Activated CD8-positive, alpha-beta T cell treated with anti-CD3 and anti-CD28 coated beads, Interleukin-2, amount 10 ng/mL, durations not matched to agents 7 days and 5 days (primary cell): Measurements from ENCODE around the gene CAPN12. TPM values are rescaled to one million over a fixed set of nuclear protein-coding genes. Genes with fewer than 3 reads are reported as not detected.
"Not testable (repeated sequence)": the region's sequence is repeated elsewhere in the genome, so short reads cannot be mapped to it uniquely, and the experiment has no call there.

Experiments
- ATAC-seq: fragments of 150-1000 bp; cut with Tn5 transposase; one replicate; pipeline ENCODE4 v1.10.0; 2021; ENCODE audit warnings: moderate library complexity
- CTCF ChIA-PET: fragments of 350-600 bp; sonication (Branson Sonifier 250); formaldehyde crosslinking; loops from one replicate; lab custom pipeline; 2021; ENCODE audit warnings: antibody characterized with exemption; lab: Charles Lee
- POLR2A ChIA-PET: fragments of 350-600 bp; sonication (Branson Sonifier 250); formaldehyde crosslinking; loops from one replicate; lab custom pipeline; 2021; ENCODE audit warnings: antibody characterized with exemption; lab: Charles Lee
- DNase-seq: peaks from one replicate; pipeline ENCODE4 v3.0.0-alpha.2; 2020
- H3K27ac Mint-ChIP-seq: one replicate; pipeline ENCODE4 v1.8.0; 2021; ENCODE audit warnings: mild to moderate bottlenecking, mixed read lengths
- H3K27me3 Mint-ChIP-seq: one replicate; pipeline ENCODE4 v1.8.0; 2021; ENCODE audit warnings: low read depth, mixed read lengths
- H3K36me3 Mint-ChIP-seq: one replicate; pipeline ENCODE4 v1.8.0; 2021; ENCODE audit warnings: low read depth, mixed read lengths
- H3K4me1 Mint-ChIP-seq: one replicate; pipeline ENCODE4 v1.8.0; 2021; ENCODE audit warnings: low read depth, mixed read lengths
- H3K4me3 Mint-ChIP-seq: one replicate; pipeline ENCODE4 v1.8.0; 2021; ENCODE audit warnings: mild to moderate bottlenecking, mixed read lengths
- H3K9me3 Mint-ChIP-seq: one replicate; pipeline ENCODE4 v1.8.0; 2022; ENCODE audit warnings: mixed read lengths; ENCODE audit not compliant: insufficient read depth
- total RNA-seq, 2 experiments: library from RNA; stranded (reverse); gene quantifications; one replicate each; pipeline ENCODE4 v1.2.3, GENCODE V29; 2021

CAPN12 gene
- total RNA-seq, 2 experiments from 2014 or later: 12.2 to 16.2 TPM

DNA sequence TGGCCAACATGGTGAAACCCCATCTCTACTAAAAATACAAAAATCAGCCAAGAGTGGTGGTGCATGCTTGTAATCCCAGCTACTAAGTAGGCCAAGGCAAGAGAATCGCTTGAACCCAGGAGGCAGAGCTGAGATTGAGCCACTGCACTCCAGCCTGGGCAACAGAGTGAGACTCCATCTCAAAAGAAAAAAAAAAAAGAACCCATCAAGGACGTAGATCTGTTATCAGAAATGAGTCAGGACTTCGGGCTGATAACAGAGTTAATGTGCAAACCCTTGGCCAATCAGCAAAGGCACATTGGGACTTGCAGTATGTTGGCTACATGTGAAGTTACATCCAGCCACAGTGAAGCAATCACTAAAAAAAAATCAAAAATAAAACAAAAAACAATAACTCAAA lies 40.0 kb upstream of the CAPN12 start:
- Mint-ChIP-seq H3K27me3 (peaks cover 12% of the 10 kb centered on the region), H3K4me1 (no peaks in the 10 kb centered on the region), H3K4me3 (no peak overlapping the region), H3K27ac (no peak overlapping the region), H3K36me3 (no peaks in the 10 kb centered on the region), H3K9me3 (no peaks in the 10 kb centered on the region)
- ATAC-seq (no peak), DNase-seq (no peak)
- ChIA-PET POLR2A (interaction anchor here (0.6 kb wide), 1 partner anchor 52 kb away, joined by 3 read pairs; no protein-coding TSS in a partner anchor), CTCF (interaction anchor here (0.7 kb wide), 1 partner anchor 15 kb away, joined by 3 read pairs; no protein-coding TSS in a partner anchor)

DNA sequence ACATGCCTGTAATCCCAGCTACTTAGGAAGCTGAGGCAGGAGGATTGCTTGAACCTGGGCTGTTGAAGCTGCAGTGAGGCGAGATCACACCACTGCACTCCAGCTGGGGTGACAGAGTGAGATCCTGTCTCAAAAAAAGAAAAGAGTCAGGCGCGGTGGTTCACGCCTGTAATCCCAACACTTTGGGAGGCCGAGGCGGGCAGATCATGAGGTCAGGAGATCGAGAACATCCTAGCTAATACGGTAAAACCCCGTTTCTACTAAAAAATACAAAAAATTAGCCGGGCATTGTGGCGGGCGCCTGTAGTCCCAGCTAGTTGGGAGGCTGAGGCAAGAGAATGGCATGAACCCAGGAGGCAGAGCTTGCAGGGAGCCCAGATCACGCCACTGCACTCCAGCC lies 37.9 kb upstream of the CAPN12 start:
- peaks cover 17% of the 10 kb centered on the region for H3K27me3 Mint-ChIP-seq
- H3K4me1 Mint-ChIP-seq, H3K27ac Mint-ChIP-seq, DNase-seq, ATAC-seq, H3K9me3 Mint-ChIP-seq, H3K36me3 Mint-ChIP-seq, H3K4me3 Mint-ChIP-seq, POLR2A ChIA-PET, CTCF ChIA-PET: not testable (repeated sequence)

DNA sequence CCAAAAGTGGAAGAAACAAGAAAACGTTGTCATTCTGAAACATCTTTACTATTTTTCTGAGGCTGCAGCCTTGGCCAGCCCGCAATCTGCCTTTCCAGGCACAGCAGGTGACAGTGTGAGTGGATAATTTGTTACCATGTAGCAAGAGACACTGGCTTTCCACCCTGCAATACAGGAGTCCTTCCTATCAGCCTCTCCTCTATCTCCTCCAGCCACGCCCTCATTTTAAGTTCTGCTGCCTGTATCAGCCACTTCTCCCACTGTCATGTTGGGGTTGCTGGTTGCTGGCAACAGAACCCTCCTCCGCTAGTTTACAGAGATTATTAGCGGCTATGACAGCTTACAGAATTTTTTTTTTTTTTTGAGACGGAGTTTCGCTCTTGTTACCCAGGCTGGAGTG lies 36.8 kb upstream of the CAPN12 start:
- ATAC-seq (no peak), DNase-seq (no peak)
- Mint-ChIP-seq H3K9me3 (no peaks in the 10 kb centered on the region), H3K27me3 (peaks cover 17% of the 10 kb centered on the region), H3K4me3 (no peak overlapping the region), H3K4me1 (no peaks in the 10 kb centered on the region), H3K36me3 (no peaks in the 10 kb centered on the region), H3K27ac (no peak overlapping the region)
- ChIA-PET CTCF (no interaction called here), POLR2A (no interaction called here)

DNA sequence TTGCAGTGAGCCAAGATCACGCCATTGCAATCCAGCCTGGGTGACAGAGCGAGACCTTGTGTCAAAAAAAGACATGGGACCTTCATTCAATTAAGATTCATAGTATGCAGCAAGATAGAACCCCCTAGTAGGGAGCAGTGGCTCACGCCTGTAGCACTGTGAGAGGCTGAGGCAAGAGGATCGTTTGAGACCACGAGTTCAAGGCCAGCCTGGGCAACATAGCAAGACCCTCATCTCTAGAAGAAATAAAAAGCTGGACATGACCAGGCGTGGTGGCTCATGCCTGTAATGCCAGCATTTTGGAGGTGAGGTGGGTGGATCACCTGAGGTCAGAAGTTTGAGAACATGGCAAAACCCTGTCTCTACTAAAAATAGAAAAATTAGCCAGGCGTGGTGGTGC lies 36.2 kb upstream of the CAPN12 start:
- Mint-ChIP-seq H3K36me3 (no peaks in the 10 kb centered on the region), H3K4me1 (peaks cover 2% of the 10 kb centered on the region), H3K27ac (no peak overlapping the region), H3K4me3 (no peak overlapping the region), H3K9me3 (no peaks in the 10 kb centered on the region), H3K27me3 (peaks cover 17% of the 10 kb centered on the region)
- ATAC-seq (no peak), DNase-seq (no peak)
- ChIA-PET POLR2A (no interaction called here), CTCF (no interaction called here)

DNA sequence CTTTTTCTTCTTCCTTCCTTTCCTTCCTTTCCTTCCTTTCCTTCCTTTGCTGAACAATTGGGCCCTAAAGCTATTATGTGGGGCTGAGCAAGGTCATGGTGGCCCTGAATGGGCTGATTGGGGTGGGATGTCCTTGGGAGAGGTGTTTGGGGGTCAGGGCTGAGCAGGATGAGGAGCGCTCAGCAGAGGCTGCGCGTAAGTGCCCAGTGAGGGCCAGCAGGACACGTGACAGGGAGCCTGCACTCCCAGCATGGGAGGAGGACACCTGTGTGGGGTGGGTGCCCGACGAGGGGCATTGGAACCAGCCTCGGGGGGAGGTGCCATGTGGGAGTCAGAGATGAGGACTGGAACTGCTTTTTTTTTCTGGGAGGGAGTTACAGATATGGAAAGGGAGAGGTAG lies 34.5 kb upstream of the CAPN12 start:
- no peak for DNase-seq
- CTCF ChIA-PET: no interaction called here
- peaks cover 17% of the 10 kb centered on the region for H3K27me3 Mint-ChIP-seq
- H3K27ac Mint-ChIP-seq: no peak overlapping the region
- POLR2A ChIA-PET: no interaction called here
- H3K36me3 Mint-ChIP-seq: no peaks in the 10 kb centered on the region
- ATAC-seq: no peak
- no peaks in the 10 kb centered on the region for H3K9me3 Mint-ChIP-seq
- no peak overlapping the region for H3K4me3 Mint-ChIP-seq
- peaks cover 5% of the 10 kb centered on the region for H3K4me1 Mint-ChIP-seq

DNA sequence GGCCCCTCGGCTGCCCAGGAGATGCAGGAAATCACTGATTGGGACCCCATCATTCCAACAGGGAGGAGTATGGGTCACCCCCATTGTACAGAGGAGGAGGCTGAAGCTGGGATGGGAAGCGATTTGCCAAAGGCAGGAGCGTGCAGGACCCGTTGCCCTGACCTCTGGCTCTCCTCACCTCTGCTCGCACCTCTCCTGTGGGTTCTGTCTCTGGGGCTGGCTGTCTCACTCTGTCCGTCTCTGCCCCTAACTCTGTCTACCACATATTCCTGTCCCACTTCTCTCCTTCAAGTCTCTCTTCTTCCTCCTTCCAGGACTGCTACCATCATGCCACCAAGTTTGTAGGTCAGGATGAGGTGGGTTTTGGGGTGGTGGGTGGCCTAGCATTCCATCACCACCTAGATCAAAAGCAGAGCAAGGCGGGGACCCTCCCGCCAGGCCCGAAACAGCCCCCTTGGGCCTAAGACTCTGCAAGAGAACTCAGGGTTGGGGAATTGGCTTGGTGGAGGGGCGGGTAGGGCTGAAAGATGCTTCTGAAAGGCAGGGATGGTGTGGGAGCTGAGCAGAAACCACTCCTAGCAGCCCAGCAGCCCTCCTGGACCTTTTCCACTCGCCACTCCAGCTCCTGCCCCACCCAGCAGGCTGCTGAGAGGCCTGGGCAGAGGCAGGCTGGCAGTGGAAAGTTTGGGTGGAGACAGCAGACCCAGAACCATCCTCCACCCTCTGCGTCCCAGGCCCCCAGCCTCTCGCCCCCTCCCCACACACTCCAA lies 30.1 kb upstream of the CAPN12 start:
- DNase-seq (no peak), ATAC-seq (no peak)
- ChIA-PET CTCF (interaction anchor here (0.6 to 0.8 kb wide), 2 partner anchors 18 to 113 kb away, joined by 3 read pairs; no protein-coding TSS in a partner anchor), POLR2A (no interaction called here)
- Mint-ChIP-seq H3K4me1 (peaks cover 10% of the 10 kb centered on the region), H3K4me3 (no peak overlapping the region), H3K36me3 (no peaks in the 10 kb centered on the region), H3K27me3 (peaks cover 5% of the 10 kb centered on the region), H3K27ac (no peak overlapping the region), H3K9me3 (no peaks in the 10 kb centered on the region)

DNA sequence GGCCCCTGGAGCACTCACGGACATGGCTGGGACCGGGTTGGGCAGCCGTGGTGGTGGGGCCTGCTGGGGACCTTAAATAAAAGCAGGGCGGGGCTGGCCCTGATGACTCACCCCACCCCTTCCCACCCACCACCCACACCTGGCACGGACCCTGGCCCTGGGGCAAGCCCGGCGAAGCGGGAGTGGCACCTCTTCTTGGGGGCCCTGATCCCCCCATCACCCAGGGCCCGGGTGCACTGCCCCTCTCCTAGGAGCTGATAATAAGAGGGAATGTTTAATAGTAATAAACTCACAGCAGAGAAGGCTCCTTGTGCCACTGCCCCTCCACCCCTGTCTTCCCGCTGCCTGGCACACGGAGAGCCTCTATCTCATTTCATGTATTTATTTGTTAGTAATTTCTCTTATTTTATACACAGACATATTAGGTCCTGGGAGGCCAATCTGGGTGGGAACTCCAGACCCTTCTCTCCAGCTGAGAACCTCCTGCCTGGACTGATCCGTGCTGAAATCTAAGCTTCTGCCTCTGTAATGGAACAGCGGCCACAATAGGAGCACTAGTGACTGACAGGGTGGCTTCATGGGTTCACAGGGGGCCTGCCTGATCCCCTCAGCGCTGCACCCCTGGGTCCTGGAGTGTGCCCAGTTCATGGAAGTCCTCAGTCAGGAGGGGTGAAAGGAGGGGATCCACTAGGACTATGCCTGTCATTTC lies 29.3 kb upstream of the CAPN12 start, which contains the start of gene LGALS7:
LGALS7 (minus strand) TSS at position 49 of the 709 bp plus-strand sequence; CDS start at position 24, 25 bp downstream.
- Mint-ChIP-seq H3K27me3 (peaks cover 1% of the 10 kb centered on the region), H3K36me3 (no peaks in the 10 kb centered on the region), H3K27ac (no peak within 1 kb of the TSS), H3K4me1 (peaks cover 14% of the 10 kb centered on the region), H3K4me3 (no peak within 1 kb of the TSS), H3K9me3 (no peaks in the 10 kb centered on the region)
- no peak for ATAC-seq
- ChIA-PET CTCF (no interaction called here), POLR2A (no interaction called here)
- no peak for DNase-seq

DNA sequence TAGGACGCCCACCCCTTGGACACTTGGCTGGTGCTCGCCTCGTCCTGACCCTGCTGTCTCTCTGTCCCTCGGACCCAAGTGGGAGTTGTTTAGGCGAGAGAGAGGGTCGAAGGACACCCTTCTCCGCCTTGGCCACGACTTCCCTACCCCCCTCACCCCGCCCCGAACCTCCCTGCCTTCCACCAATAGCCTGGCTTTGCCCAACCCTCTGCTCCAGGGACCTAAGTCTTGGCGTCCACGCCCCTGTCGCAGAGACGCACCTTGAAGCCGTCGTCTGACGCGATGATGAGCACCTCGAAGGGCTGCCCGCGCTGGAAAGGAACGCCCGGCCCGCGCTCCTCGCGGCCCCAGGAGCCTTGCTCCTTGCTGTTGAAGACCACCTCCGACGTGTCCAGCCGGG lies 27.3 kb upstream of the CAPN12 start:
- POLR2A ChIA-PET, H3K27me3 Mint-ChIP-seq, H3K4me3 Mint-ChIP-seq, ATAC-seq, H3K9me3 Mint-ChIP-seq, H3K36me3 Mint-ChIP-seq, H3K27ac Mint-ChIP-seq, DNase-seq, CTCF ChIA-PET: not testable (repeated sequence)
- peaks cover 14% of the 10 kb centered on the region for H3K4me1 Mint-ChIP-seq

DNA sequence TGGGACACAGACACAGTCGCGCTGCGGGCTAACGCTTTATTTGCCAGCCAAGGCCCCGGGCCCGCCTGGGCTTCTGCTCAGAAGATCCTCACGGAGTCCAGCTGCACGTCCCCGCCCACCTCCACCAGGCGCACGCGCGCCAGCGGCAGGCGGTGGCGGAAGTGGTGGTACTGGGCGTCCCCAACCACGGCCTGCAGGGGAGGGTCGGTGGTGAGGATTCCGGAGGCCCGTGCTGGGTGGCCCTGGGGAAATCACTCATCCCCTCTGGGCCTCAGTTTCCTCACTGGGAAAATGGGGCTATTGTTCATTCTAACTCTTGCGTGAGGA lies 26.6 kb upstream of the CAPN12 start:
- CTCF ChIA-PET, H3K36me3 Mint-ChIP-seq, DNase-seq, H3K27me3 Mint-ChIP-seq, H3K4me3 Mint-ChIP-seq, POLR2A ChIA-PET, H3K27ac Mint-ChIP-seq, H3K9me3 Mint-ChIP-seq: not testable (repeated sequence)
- ATAC-seq: peak; percentile 87
- peaks cover 14% of the 10 kb centered on the region for H3K4me1 Mint-ChIP-seq

DNA sequence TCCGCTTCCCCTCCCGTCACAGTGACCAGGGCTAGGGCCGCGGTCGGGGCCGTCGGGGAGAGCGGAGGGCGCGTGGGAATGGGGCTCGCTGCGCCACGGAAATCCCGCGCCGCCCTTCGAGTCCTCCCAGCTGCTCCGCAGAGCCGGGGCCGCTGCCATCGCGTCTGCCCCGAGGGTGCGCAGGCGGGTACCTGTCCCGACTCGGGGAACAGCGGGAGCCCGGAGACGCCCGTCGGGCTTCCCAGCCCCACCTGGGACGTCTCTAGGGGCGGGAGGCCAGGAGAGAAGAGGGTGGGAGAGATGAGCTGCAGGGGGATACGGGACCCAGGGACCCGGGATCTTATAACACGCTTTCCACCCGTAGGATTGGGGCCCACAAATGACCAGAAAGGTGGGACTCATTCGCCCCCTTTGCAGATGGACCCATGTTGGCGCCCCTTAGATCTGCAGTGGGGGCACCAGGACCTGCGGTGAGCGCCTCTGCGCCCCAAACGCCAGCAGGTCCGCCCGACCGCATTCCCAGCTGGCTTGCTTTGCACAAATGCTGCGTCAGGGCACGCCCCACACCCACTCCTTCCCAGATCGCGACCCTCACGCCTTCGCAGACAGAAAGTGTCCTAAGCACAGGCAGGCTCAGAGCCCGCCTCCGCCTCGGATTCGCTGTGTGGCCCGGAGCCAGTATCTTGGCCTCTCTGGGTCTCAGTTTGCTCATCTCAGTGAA lies 26.1 kb upstream of the CAPN12 start:
- H3K27me3 Mint-ChIP-seq, H3K27ac Mint-ChIP-seq, DNase-seq, H3K9me3 Mint-ChIP-seq, H3K4me3 Mint-ChIP-seq, H3K36me3 Mint-ChIP-seq: not testable (repeated sequence)
- ChIA-PET POLR2A (interaction anchor here (1.0 to 1.6 kb wide), 3 partner anchors 12 to 35 kb away, joined by 3 to 7 read pairs (median 6); no protein-coding TSS in a partner anchor), CTCF (interaction anchor here (1.0 to 1.6 kb wide), 14 partner anchors 14 to 163 kb away, joined by 3 to 19 read pairs (median 4); partner anchors contain the start of genes ACTN4, ECH1 and RINL)
- peaks cover 11% of the 10 kb centered on the region for H3K4me1 Mint-ChIP-seq
- peak; percentile 23 for ATAC-seq

DNA sequence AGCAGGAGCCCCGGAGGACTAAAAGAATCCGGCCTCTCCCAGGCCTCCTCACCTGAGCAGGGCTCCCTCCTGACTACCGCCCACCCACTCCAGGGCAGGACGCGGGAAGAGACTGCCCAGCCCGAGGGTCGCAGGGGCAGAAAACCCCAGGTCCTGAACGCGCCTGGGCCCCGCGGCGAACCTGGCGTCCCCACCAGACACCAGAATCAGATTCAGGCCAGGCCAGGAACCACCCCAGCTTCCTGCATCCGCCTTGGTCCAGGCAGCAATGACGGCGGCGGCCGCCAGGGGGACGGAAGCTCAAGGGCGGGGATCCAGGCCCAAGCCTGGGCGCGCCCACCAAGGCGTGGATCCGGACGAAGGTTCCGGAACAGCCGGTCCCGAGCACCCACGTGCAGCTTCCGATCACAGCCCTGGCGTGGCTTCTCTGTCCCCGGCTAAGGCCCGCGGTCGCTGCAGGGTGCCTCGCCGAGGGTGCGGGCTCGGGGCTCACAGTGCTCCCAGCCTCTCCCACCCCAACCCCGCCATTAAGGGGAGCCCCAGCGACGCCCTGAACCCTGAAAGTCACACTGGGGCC lies 25.4 kb upstream of the CAPN12 start:
- CTCF ChIA-PET: interaction anchor here (0.7 to 1.6 kb wide), 23 partner anchors 15 to 163 kb away, joined by 3 to 19 read pairs (median 3); partner anchors contain the start of genes ACTN4, ECH1 and RINL
- peak overlapping the region; percentile 56 for H3K4me3 Mint-ChIP-seq

More for the DNA sequence above, 25.4 kb upstream of the CAPN12 start:
- peaks cover 7% of the 10 kb centered on the region for H3K27me3 Mint-ChIP-seq
- peaks cover 9% of the 10 kb centered on the region for H3K4me1 Mint-ChIP-seq
- DNase-seq (peak; percentile 89), ATAC-seq (peak; percentile 83)
- H3K36me3 Mint-ChIP-seq: no peaks in the 10 kb centered on the region
- H3K9me3 Mint-ChIP-seq: no peaks in the 10 kb centered on the region
- peak overlapping the region; percentile 77 for H3K27ac Mint-ChIP-seq
- POLR2A ChIA-PET: interaction anchor here (0.6 to 1.6 kb wide), 6 partner anchors 12 to 109 kb away, joined by 3 to 7 read pairs (median 3); partner anchors contain the start of gene RINL
